Panc1 (cell line): ENCODE data around the gene TRIM25.

Experiments
- POLR2AphosphoS5 ChIP-seq: IDR thresholded peaks from 2 replicates; pipeline ENCODE4 v1.6.1; 2012; ENCODE audit warnings: mild to moderate bottlenecking, low read depth, low read length, moderate library complexity
- REST ChIP-seq, 2 experiments: IDR thresholded peaks; 2 replicates each; pipeline ENCODE4 v1.6.1; 2011 to 2012; ENCODE audit warnings: low read depth in 2 of 2, control low read depth in 1 of 2, low read length in 1 of 2, mild to moderate bottlenecking in 1 of 2, moderate library complexity in 1 of 2; ENCODE audit not compliant: insufficient read depth in 1 of 2
- SIN3A ChIP-seq: IDR thresholded peaks from 2 replicates; pipeline ENCODE4 v1.6.1; 2012; ENCODE audit warnings: low read depth, mild to moderate bottlenecking, low read length, moderate library complexity, borderline replicate concordance; ENCODE audit not compliant: insufficient read depth
- TCF7L2 ChIP-seq: IDR thresholded peaks from 2 replicates; pipeline ENCODE4 v1.6.1; 2011; ENCODE audit warnings: mild to moderate bottlenecking, low read depth, low read length, inconsistent platforms
- TF ChIP-seq, protein P1 (sequence below): fragments of 450-650 bp; IDR thresholded peaks from 2 replicates; pipeline ENCODE4 v1.5.1; 2017; ENCODE audit warnings: mild to moderate bottlenecking

DNA sequence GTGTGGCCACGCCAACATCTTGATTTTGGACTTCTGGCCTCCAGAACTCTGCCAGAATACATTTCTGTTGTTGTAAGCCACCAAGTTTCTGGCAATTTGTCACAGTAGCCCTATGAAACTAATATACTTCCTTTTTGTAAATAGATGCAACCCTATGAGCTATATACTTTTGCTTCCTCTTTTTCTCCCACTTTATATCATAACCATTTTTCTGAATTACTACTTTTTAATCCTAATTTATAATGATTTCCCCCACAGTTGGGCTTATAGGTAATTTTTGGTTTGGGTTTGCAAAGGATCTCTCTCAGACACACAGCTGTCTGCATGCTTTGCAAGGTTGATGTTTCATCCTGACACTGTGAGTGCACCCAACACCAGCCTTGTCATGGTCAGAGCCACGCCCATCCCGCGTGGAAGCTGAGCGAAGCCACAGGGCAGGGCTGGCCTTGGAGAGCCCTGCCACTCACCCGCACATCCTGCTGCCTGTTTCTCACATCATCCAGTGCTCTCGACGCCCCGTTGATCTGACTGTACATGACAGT is 5.8 kb downstream of the TRIM25 start:
- TF ChIP-seq, protein P1, sequence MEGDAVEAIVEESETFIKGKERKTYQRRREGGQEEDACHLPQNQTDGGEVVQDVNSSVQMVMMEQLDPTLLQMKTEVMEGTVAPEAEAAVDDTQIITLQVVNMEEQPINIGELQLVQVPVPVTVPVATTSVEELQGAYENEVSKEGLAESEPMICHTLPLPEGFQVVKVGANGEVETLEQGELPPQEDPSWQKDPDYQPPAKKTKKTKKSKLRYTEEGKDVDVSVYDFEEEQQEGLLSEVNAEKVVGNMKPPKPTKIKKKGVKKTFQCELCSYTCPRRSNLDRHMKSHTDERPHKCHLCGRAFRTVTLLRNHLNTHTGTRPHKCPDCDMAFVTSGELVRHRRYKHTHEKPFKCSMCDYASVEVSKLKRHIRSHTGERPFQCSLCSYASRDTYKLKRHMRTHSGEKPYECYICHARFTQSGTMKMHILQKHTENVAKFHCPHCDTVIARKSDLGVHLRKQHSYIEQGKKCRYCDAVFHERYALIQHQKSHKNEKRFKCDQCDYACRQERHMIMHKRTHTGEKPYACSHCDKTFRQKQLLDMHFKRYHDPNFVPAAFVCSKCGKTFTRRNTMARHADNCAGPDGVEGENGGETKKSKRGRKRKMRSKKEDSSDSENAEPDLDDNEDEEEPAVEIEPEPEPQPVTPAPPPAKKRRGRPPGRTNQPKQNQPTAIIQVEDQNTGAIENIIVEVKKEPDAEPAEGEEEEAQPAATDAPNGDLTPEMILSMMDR, result no peak
- TF ChIP-seq POLR2AphosphoS5 (no peak), REST (IDR thresholded peaks at IDR 0.05; ENCODE audit: insufficient read depth in 1 of 2, low read depth in 2 of 2, low read length in 1 of 2) (no peak), SIN3A (no peak), TCF7L2 (no peak)
